ENCODE data around the gene SLCO1A2.

Gene SLCO1A2

DNA sequence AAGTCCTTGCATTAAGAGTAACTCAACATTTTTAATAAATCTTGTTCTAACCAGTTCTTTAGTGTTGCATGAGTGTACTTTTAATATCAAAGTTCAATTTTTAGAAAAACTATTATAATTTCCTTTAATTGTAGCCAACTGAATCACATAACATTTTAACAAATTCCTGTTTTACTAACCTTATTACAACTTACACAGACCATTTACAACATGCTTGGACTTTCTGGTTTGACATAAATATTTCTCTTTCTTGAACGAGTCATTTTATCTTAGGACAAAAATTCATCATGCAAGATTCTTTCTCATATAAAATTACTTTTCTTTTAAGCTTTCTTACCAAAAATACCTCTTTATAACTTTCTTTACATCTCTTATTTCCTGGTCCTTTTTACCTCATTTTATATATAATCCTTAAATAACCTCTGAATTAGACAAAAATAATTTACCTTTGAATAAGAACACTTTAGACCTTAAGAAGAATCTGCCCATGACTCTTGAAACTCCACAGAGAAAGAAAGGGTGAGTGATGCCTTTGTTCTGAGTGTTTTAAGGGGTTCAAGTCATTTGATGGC, 3.9 kb downstream of the SLCO1A2 start:
- Histone ChIP-seq H3K4me1 (no peaks in the 10 kb centered on the region), H3K9me3 (peaks cover 49% of the 10 kb centered on the region), H3K4me3 (no peak overlapping the region)

DNA sequence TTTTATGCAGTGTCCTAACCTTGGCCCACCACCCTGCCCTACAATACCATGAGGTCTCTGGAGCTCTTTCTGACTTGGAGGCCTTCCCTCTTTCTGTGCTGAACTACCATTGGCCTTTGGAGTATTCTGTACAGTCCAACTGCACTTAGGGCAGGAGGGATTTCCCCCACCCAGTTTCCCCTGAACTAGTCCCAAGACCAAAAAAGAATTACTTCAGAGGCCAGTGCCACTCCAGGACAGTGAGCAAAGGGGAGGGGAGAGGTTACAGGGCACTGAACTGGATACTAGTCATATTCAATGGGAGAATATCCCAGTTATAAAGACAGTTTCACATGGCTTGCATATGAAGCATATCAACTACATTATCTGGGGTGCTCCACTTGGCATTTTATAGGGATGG, 6.1 kb downstream of the SLCO1A2 start:
- no peak for TF ChIP-seq Cebpa-rat (IDR thresholded peaks at IDR 0.05)
- Histone ChIP-seq H3K4me3 (no peak overlapping the region), H4K20me1 (no peaks in the 10 kb centered on the region), H3K27me3 (no peaks in the 10 kb centered on the region), H3K9ac (no peak overlapping the region), H3K36me3 (no peaks in the 10 kb centered on the region), H3K4me1 (no peaks in the 10 kb centered on the region), H3K4me2 (no peak overlapping the region), H3K27ac (no peak overlapping the region), H3K9me3 (peaks cover 49% of the 10 kb centered on the region)

More for the DNA sequence above, 3.9 kb downstream of the SLCO1A2 start:
- Histone ChIP-seq H3K27ac (no peak overlapping the region), H3K9ac (no peak overlapping the region), H3K27me3 (no peaks in the 10 kb centered on the region), H3K4me2 (no peak overlapping the region), H3K36me3 (no peaks in the 10 kb centered on the region), H4K20me1 (no peaks in the 10 kb centered on the region)
- no peak for TF ChIP-seq Cebpa-rat (IDR thresholded peaks at IDR 0.05)

DNA sequence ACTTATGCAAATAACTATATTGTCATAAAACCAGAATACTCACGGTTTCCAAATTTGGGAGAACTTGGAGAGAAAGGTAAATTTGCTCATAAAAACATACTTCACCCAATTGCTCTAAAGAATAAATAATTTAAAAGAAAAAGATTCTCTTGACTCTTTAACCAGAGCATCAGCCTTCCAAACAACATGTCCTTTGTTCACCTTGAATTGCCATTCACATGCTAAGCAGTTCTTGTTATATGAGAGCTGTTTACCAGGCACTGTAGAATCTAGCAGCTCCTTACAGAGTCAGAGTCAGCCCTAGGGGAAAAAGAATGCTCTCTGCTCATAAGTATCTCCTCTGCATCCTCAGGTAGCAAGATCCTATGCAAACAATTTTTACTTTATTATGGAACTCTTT, 10.2 kb downstream of the SLCO1A2 start:
- Histone ChIP-seq H3K36me3 (no peaks in the 10 kb centered on the region), H3K9me3 (peaks cover 29% of the 10 kb centered on the region), H3K27me3 (no peaks in the 10 kb centered on the region), H3K9ac (no peak overlapping the region), H3K4me3 (no peak overlapping the region), H3K4me2 (no peak overlapping the region), H4K20me1 (no peaks in the 10 kb centered on the region), H3K27ac (no peak overlapping the region), H3K4me1 (no peaks in the 10 kb centered on the region)
- TF ChIP-seq Cebpa-rat (IDR thresholded peaks at IDR 0.05), result no peak

DNA sequence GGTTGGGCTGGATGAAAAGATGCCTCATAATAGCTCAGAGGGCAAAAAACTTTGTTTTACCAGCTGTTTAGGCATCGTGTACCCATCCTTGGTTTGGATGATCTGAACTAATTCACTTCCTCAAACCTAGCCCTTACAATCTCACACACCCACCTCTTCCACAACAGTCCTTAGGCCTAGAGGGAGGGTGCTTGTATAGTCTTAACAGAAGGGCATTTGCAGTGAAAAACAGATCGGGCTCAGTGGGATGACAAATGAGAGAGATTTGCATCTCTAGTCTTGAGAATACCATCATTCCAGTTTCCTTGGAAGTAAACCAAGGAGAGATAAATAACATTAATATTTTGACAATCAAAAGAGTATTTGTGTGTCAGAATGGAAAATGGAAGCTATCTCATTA, 11.0 kb downstream of the SLCO1A2 start:
- no peak for TF ChIP-seq Cebpa-rat (IDR thresholded peaks at IDR 0.05)
- no peaks in the 10 kb centered on the region for H3K36me3 ChIP-seq
- H3K9me3 ChIP-seq, result peaks cover 21% of the 10 kb centered on the region
- no peaks in the 10 kb centered on the region for H4K20me1 ChIP-seq
- no peak overlapping the region for H3K27ac ChIP-seq
- H3K4me1 ChIP-seq, result no peaks in the 10 kb centered on the region
- no peaks in the 10 kb centered on the region for H3K27me3 ChIP-seq
- no peak overlapping the region for H3K9ac ChIP-seq
- H3K4me3 ChIP-seq, result no peak overlapping the region
- no peak overlapping the region for H3K4me2 ChIP-seq

DNA sequence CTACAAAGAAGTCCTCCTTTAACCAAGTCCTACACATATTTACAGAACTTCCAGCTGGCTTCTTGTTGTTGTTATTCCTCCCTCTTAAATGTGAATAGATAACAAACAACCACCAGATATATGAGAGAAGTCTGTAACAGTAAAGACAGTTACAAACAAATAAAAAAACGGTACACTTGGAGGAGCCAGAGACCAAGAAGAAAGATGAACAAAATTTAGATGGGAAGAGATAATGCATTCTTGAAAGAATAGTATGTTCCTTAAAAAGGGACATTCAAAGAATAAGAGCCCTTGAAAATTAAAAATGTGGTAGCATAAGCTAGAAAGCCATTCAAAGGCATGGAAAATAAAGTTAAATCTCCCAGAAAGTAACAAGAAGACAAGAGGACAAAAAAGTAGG, 25.9 kb downstream of the SLCO1A2 start:
- no peak for TF ChIP-seq Cebpa-rat (IDR thresholded peaks at IDR 0.05)
- no peaks in the 10 kb centered on the region for H3K27me3 ChIP-seq
- H4K20me1 ChIP-seq, result no peaks in the 10 kb centered on the region
- no peaks in the 10 kb centered on the region for H3K4me1 ChIP-seq
- no peak overlapping the region for H3K9ac ChIP-seq
- H3K27ac ChIP-seq, result no peak overlapping the region
- H3K36me3 ChIP-seq, result no peaks in the 10 kb centered on the region
- H3K9me3 ChIP-seq, result no peaks in the 10 kb centered on the region
- H3K4me3 ChIP-seq, result no peak overlapping the region
- no peak overlapping the region for H3K4me2 ChIP-seq

DNA sequence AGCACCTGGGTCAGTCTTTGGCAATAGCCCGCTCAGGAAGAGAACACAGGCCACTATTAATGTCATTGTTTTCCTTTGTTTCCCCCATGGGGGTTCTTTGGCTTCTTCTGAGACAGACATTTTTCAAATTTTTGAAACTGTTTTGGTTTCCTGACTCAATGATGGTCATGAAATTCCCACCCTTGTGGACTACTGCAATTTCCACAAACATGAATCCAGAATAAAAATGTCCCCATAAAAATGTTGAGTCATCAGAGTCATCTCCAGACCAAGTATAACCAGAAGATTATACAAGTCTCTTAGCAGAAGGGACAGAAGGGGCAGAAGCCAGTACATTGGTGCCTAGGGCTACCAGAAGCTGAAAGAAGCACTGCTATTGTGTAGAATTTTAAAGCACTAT, 29.1 kb downstream of the SLCO1A2 start:
- Histone ChIP-seq H3K27ac (no peak overlapping the region), H3K9ac (no peak overlapping the region), H3K4me3 (no peak overlapping the region), H3K27me3 (no peaks in the 10 kb centered on the region), H3K4me1 (no peaks in the 10 kb centered on the region), H3K9me3 (no peaks in the 10 kb centered on the region), H4K20me1 (no peaks in the 10 kb centered on the region), H3K4me2 (no peak overlapping the region), H3K36me3 (no peaks in the 10 kb centered on the region)
- no peak for TF ChIP-seq Cebpa-rat (IDR thresholded peaks at IDR 0.05)

DNA sequence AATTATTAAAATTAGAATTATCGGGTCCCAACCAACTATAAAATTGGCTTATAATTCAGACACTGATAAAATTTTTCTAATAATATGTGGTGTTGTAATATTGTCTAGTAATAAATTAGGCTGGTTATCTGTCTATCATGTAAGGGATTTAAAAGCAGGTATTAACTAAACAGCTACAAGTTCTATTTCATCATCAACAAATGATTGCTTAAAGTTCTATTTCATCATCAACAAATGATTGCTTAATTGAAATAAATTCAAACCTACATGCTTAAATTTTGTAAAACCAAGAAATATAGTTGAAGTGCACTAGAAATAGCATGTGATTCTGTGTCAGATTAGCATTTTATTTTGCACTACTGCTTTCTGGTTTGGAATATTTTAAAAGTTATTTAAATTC, 34.1 kb downstream of the SLCO1A2 start:
- TF ChIP-seq Cebpa-rat (IDR thresholded peaks at IDR 0.05), result no peak
- no peaks in the 10 kb centered on the region for H3K4me1 ChIP-seq
- no peak overlapping the region for H3K27ac ChIP-seq
- H3K36me3 ChIP-seq, result no peaks in the 10 kb centered on the region
- no peaks in the 10 kb centered on the region for H3K9me3 ChIP-seq
- H3K4me2 ChIP-seq, result no peak overlapping the region
- H3K4me3 ChIP-seq, result no peak overlapping the region
- no peak overlapping the region for H3K9ac ChIP-seq
- no peaks in the 10 kb centered on the region for H4K20me1 ChIP-seq
- no peaks in the 10 kb centered on the region for H3K27me3 ChIP-seq

DNA sequence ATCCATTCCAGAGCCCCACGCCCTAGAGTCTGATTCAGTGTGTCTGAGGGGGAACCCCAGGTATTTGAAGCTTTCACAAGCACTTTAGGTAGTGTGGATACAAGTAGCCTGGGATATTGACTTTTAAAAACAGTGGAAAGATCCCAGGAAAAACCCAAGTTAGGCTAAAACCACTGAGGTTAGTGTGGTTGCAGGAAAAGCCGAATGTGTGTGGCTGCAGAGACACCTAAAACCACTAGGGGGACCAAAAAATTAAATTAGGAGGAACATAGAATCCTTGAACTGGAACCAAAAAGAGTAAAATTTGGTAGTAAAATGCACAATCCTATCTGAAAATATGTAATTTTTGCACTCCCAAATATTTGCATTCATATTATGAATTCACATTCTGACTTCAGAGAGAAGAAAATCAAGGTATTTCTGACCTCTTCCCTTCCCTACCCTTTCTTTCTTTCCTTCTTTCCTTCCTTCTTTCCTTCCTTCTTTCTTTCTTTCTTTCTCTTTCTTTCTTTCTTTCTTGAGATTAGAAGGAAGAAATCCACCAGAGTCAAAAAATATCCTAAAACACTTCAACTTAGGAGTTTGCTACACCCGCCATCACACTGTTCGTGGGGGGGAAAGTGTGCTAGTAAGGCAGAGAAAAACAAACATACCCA, 37.8 kb downstream of the SLCO1A2 start:
- H3K27ac ChIP-seq, result no peak overlapping the region

DNA sequence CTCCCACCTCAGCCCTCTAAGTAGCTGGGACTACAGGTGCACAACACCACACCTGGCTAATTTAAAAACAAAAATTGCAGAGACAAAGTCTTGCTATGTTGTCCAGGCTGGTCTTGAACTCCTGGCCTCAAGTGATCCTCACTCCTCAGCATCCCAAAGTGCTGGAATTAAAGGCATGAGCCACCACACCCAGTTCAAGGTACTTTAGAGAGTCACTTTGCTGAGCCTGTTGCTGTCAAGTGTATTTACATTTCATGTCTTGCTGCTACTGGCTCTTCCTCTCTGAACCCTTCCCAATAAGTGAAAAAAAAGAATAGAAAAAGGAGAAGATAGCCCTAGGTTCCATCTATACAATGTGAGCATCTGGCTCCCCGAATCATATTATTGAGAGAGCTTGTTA, 38.4 kb downstream of the SLCO1A2 start:
- H4K20me1 ChIP-seq, result no peaks in the 10 kb centered on the region
- no peaks in the 10 kb centered on the region for H3K27me3 ChIP-seq
- no peak overlapping the region for H3K27ac ChIP-seq
- H3K4me2 ChIP-seq, result no peak overlapping the region
- H3K4me1 ChIP-seq, result no peaks in the 10 kb centered on the region
- no peak for TF ChIP-seq Cebpa-rat (IDR thresholded peaks at IDR 0.05)
- H3K4me3 ChIP-seq, result no peak overlapping the region
- H3K36me3 ChIP-seq, result no peaks in the 10 kb centered on the region
- no peak overlapping the region for H3K9ac ChIP-seq
- H3K9me3 ChIP-seq, result no peaks in the 10 kb centered on the region

More for the DNA sequence above, 37.8 kb downstream of the SLCO1A2 start:
- TF ChIP-seq Cebpa-rat (IDR thresholded peaks at IDR 0.05), result no peak
- Histone ChIP-seq H3K9ac (no peak overlapping the region), H3K4me1 (no peaks in the 10 kb centered on the region), H3K4me2 (no peak overlapping the region), H3K9me3 (no peaks in the 10 kb centered on the region), H3K4me3 (no peak overlapping the region), H3K27me3 (no peaks in the 10 kb centered on the region), H4K20me1 (no peaks in the 10 kb centered on the region), H3K36me3 (no peaks in the 10 kb centered on the region)

DNA sequence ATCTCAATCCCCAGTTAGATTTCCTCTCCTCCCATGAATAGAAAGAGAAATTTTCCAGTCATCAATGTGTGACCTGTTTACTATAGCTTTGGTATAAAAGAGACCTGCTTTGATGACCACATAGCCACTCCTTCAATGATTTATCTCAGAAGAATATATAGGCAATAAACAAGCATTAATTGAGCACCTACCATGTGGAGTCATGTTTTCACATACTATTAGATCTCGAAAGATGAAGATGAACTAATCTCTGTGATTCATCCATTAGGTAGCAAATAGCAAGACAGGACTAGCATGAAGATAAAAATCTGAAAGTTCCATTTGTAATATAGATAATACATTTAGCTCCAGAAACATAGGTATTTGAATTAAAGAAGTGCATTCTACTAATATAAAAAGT, 40.5 kb downstream of the SLCO1A2 start:
- no peak overlapping the region for H3K9ac ChIP-seq

More for the DNA sequence above, 40.5 kb downstream of the SLCO1A2 start:
- H3K4me3 ChIP-seq, result no peak overlapping the region
- no peak overlapping the region for H3K27ac ChIP-seq
- TF ChIP-seq Cebpa-rat (IDR thresholded peaks at IDR 0.05), result no peak
- no peaks in the 10 kb centered on the region for H4K20me1 ChIP-seq
- no peaks in the 10 kb centered on the region for H3K9me3 ChIP-seq
- H3K4me2 ChIP-seq, result no peak overlapping the region
- no peaks in the 10 kb centered on the region for H3K36me3 ChIP-seq
- no peaks in the 10 kb centered on the region for H3K4me1 ChIP-seq
- no peaks in the 10 kb centered on the region for H3K27me3 ChIP-seq
